B cell (primary cell): ENCODE results near the gene HOXB4. TPM values are rescaled to one million over a fixed set of nuclear protein-coding genes. Genes with fewer than 3 reads are reported as not detected.

Experiments
- ATAC-seq: fragments of 200-7000 bp; cut with Tn5 transposase; one replicate; pipeline ENCODE4 v1.10.0; 2021; ENCODE audit warnings: low read depth, mild to moderate bottlenecking, moderate number of reproducible peaks, moderate library complexity
- CTCF ChIA-PET: fragments of 350-600 bp; sonication (Branson Sonifier 250); formaldehyde crosslinking; loops from one replicate; lab custom pipeline; 2021; ENCODE audit warnings: antibody characterized with exemption, inconsistent platforms; lab: Charles Lee
- POLR2A ChIA-PET: fragments of 350-600 bp; sonication (Branson Sonifier 250); formaldehyde crosslinking; loops from one replicate; lab custom pipeline; 2021; ENCODE audit warnings: antibody characterized with exemption; lab: Charles Lee
- DNase-seq: peaks from one replicate; pipeline ENCODE4 v3.0.0; 2013
- H2AFZ ChIP-seq: 2 replicates; pipeline ENCODE4 v1.6.1; 2012; ENCODE audit warnings: mild to moderate bottlenecking, low read depth, low read length; ENCODE audit not compliant: insufficient read depth, poor library complexity, severe bottlenecking
- H3K27ac ChIP-seq, 2 donors: 1 replicate in 1 of 2; 2 replicates in 1 of 2; pipeline ENCODE4 v1.5.1; 2012 to 2013; ENCODE audit warnings: low read length in 2 of 2, mild to moderate bottlenecking in 2 of 2, moderate library complexity in 1 of 2
- H3K27me3 ChIP-seq, 4 experiments: fragments of 200-600 bp in 1 of 4; sonication (generic) in 1 of 4; replicated peaks in 1 of 4; 1 replicate in 2 of 4; 2 replicates in 2 of 4; pipeline versions ENCODE4 v1.6.1 to v1.7.0; 2013 to 2016; ENCODE audit warnings: low read length in 3 of 4, mild to moderate bottlenecking in 2 of 4, mixed read lengths in 1 of 4, moderate library complexity in 1 of 4; ENCODE audit not compliant: insufficient read depth in 4 of 4, control insufficient read depth in 3 of 4; ENCODE audit errors: control extremely low read depth in 1 of 4
- H3K36me3 ChIP-seq, 2 experiments: replicated peaks in 1 of 2; 1 replicate in 1 of 2; 2 replicates in 1 of 2; pipeline versions ENCODE4 v1.6.1 to v1.7.1; 2013; ENCODE audit warnings: low read length in 1 of 2; ENCODE audit not compliant: insufficient read depth in 2 of 2, control insufficient read depth in 1 of 2; ENCODE audit errors: control extremely low read depth in 1 of 2, extremely low read depth in 1 of 2
- H3K4me1 ChIP-seq, 2 donors: fragments of 200-600 bp in 1 of 2; sonication (generic) in 1 of 2; 1 replicate in 1 of 2; 2 replicates in 1 of 2; pipeline versions ENCODE4 v1.5.1 to v1.6.1; 2013 to 2017; ENCODE audit warnings: low read length in 2 of 2; ENCODE audit not compliant: control insufficient read depth in 2 of 2, insufficient read depth in 2 of 2
- H3K4me2 ChIP-seq: replicated peaks from 2 replicates; pipeline ENCODE3; 2012; ENCODE audit warnings: mild to moderate bottlenecking, low read depth, low read length; ENCODE audit not compliant: poor library complexity, severe bottlenecking
- H3K4me3 ChIP-seq, 5 experiments: fragments of 200-600 bp in 1 of 5; sonication (generic) in 1 of 5; 1 replicate in 3 of 5; 2 replicates in 2 of 5; pipeline versions ENCODE4 v1.5.1 to v1.7.0; 2011 to 2016; ENCODE audit warnings: low read length in 4 of 5, mild to moderate bottlenecking in 4 of 5, low read depth in 2 of 5, control low read depth in 1 of 5, moderate library complexity in 1 of 5; ENCODE audit not compliant: insufficient read depth in 1 of 5; ENCODE audit errors: control extremely low read depth in 1 of 5, extremely low read depth in 1 of 5
- H3K79me2 ChIP-seq: fragments of 200-600 bp; sonication (generic); one replicate; pipeline ENCODE4 v1.6.0; 2016; ENCODE audit warnings: low read length; ENCODE audit not compliant: control insufficient read depth, insufficient read depth
- H3K9ac ChIP-seq: fragments of 200-600 bp; sonication (generic); 2 replicates; pipeline ENCODE4 v1.6.1; 2017; ENCODE audit warnings: mild to moderate bottlenecking, low read length, moderate library complexity
- H3K9me3 ChIP-seq, 3 donors: one replicate each; pipeline versions ENCODE4 v1.6.1 to v1.7.1; 2013; ENCODE audit warnings: low read length in 2 of 3; ENCODE audit not compliant: control insufficient read depth in 2 of 3, insufficient read depth in 1 of 3; ENCODE audit errors: control extremely low read depth in 1 of 3
- H4K20me1 ChIP-seq: 2 replicates; pipeline ENCODE4 v1.6.0; 2012; ENCODE audit warnings: mild to moderate bottlenecking, low read length; ENCODE audit not compliant: insufficient read depth, control insufficient read depth, poor library complexity, severe bottlenecking
- H3K27ac Mint-ChIP-seq: one replicate; pipeline ENCODE4 v1.8.0; 2021; ENCODE audit warnings: mixed read lengths
- H3K27me3 Mint-ChIP-seq: one replicate; pipeline ENCODE4 v1.8.0; 2021; ENCODE audit warnings: mixed read lengths
- H3K4me1 Mint-ChIP-seq: one replicate; pipeline ENCODE4 v1.8.0; 2021; ENCODE audit warnings: mixed read lengths
- H3K4me3 Mint-ChIP-seq: one replicate; pipeline ENCODE4 v1.8.0; 2021; ENCODE audit warnings: mixed read lengths
- H3K9me3 Mint-ChIP-seq: one replicate; pipeline ENCODE4 v1.8.0; 2022; ENCODE audit warnings: mixed read lengths; ENCODE audit not compliant: insufficient read depth
- CTCF ChIP-seq: fragments of 200-600 bp; IDR thresholded peaks from one replicate; pipeline ENCODE4 v1.8.0; 2022; ENCODE audit warnings: antibody characterized with exemption, mild to moderate bottlenecking
- EZH2 ChIP-seq: IDR thresholded peaks from 2 replicates; pipeline ENCODE4 v1.6.1; 2012; ENCODE audit warnings: borderline replicate concordance, low read depth, mild to moderate bottlenecking, moderate library complexity, low read length; ENCODE audit not compliant: insufficient read depth, poor library complexity, severe bottlenecking
- WGBS: methylation state at CpG from one replicate; pipeline ENCODE4 v1.1.5; 2013; ENCODE audit warnings: missing lambda C conversion rate; ENCODE audit not compliant: insufficient coverage; 5-methylcytosine and 5-hydroxymethylcytosine counted together
- intact Hi-C: fragments of 100-400 bp; cut with micrococcal nuclease; formaldehyde crosslinking; loops from one replicate; pipeline ENCODE4 v1.10.0; 2022
- polyA plus RNA-seq: library from polyadenylated mRNA; depleted of rRNA; stranded (reverse); fragments of >200 nt; gene quantifications from 2 replicates; pipeline ENCODE4 v1.2.3, GENCODE V29; 2012
- total RNA-seq, 2 donors: library from RNA; stranded (reverse); fragments of 120-200 nt in 1 of 2; gene quantifications; 1 replicate in 1 of 2; 2 replicates in 1 of 2; pipeline versions ENCODE4 v1.2.3 to v1.2.4, GENCODE V29; 2013 to 2022

Gene HOXB4
- total and polyA plus RNA-seq, 2 donors (not counting 1 experiment from before 2014, with no cell fraction given): 0.85 to 1.7 TPM

DNA sequence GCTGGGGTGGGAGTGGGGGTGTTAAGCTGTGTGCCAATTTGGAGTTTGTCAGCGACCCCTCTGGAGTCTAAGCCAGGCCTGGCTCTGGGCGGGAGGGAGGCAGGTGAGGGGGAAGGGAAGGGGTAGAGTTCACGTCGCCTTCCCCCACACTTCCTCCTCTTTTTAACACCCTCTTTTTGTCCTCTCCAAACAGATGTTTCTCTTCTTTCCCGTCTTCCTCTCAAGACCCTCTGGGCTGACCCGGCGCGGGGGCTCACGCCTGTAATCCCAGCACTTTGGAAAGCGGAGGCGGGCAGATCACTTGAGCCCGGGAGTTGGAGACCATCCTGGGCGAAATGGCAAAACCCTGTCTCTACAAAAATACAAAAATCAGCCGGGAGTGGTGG, 50.6 kb downstream of the HOXB4 start:
- ATAC-seq (no peak), DNase-seq (no peak)
- Histone ChIP-seq H3K36me3 (no peaks in the 10 kb centered on the region), H2AFZ (no peak overlapping the region), H3K9me3 (no peaks in the 10 kb centered on the region), H3K4me1 (peaks cover 8 to 11% of the 10 kb centered on the region in 2 donors), H3K79me2 (no peaks in the 10 kb centered on the region), H4K20me1 (no peaks in the 10 kb centered on the region), H3K9ac (no peak overlapping the region), H3K4me3 (no peak overlapping the region), H3K27me3 (peaks cover 0 to 36% (median 25%) of the 10 kb centered on the region in 4 experiments), H3K27ac (no peak overlapping the region), H3K4me2 (peak overlapping the region; percentile 48)
- intact Hi-C loops: no loop called here
- H3K4me3 Mint-ChIP-seq: no peak overlapping the region
- ChIA-PET CTCF (no interaction called here), POLR2A (no interaction called here)
- H3K27ac Mint-ChIP-seq: no peak overlapping the region
- 88% methylated on average over 7 of the region's 14 CpGs for WGBS
- H3K27me3 Mint-ChIP-seq: peaks cover 45% of the 10 kb centered on the region
- H3K4me1 Mint-ChIP-seq: no peaks in the 10 kb centered on the region
- H3K9me3 Mint-ChIP-seq: no peaks in the 10 kb centered on the region
- TF ChIP-seq CTCF (no peak), EZH2 (no peak)

GRCh38 chr17:48526608-48527546, 51.3 kb downstream of the HOXB4 start:
- peaks cover 8 to 11% of the 10 kb centered on the region in 2 donors for H3K4me1 ChIP-seq
- H3K4me3 Mint-ChIP-seq: no peak overlapping the region
- no peak overlapping the region for H3K4me3 ChIP-seq
- no peaks in the 10 kb centered on the region for H4K20me1 ChIP-seq
- no peak overlapping the region for H3K27ac ChIP-seq
- no peaks in the 10 kb centered on the region for H3K79me2 ChIP-seq
- intact Hi-C loops: no loop called here
- peaks cover 51% of the 10 kb centered on the region for H3K27me3 Mint-ChIP-seq
- ChIA-PET POLR2A (no interaction called here), CTCF (no interaction called here)
- H3K27ac Mint-ChIP-seq: no peak overlapping the region
- H3K9me3 ChIP-seq: no peaks in the 10 kb centered on the region
- no peaks in the 10 kb centered on the region for H3K4me1 Mint-ChIP-seq
- no peaks in the 10 kb centered on the region for H3K36me3 ChIP-seq
- DNase-seq: no peak
- no peak for ATAC-seq
- peaks cover 0 to 42% (median 25%) of the 10 kb centered on the region in 4 experiments for H3K27me3 ChIP-seq
- no peak for TF ChIP-seq EZH2
- no peak for TF ChIP-seq CTCF
- WGBS: 32% methylated on average over 45 of the region's 59 CpGs
- no peaks in the 10 kb centered on the region for H3K9me3 Mint-ChIP-seq
- H2AFZ ChIP-seq: no peak overlapping the region
- H3K4me2 ChIP-seq: peak overlapping the region; percentile 48
- no peak overlapping the region for H3K9ac ChIP-seq
